NK-92 (cell line): Measurements from ENCODE around the gene EPB41L2.

Source experiments
- DNase-seq: peaks from one replicate; lab custom pipeline; 2025; ENCODE audit not compliant: unreplicated experiment; lab: John Stamatoyannopoulos, UW

EPB41L2 gene

GRCh38 chr6:130846501-130846900 is 216.5 kb downstream of the EPB41L2 start:
- DNase-seq: no peak

GRCh38 chr6:130843575-130844320 is 219.3 kb downstream of the EPB41L2 start:
- DNase-seq: no peak

GRCh38 chr6:130841128-130841728 is 221.8 kb downstream of the EPB41L2 start:
- DNase-seq: no peak

GRCh38 chr6:130840050-130840449 is 223.0 kb downstream of the EPB41L2 start:
- DNase-seq: no peak

GRCh38 chr6:130839379-130839778 is 223.7 kb downstream of the EPB41L2 start:
- DNase-seq: no peak

- no peak for DNase-seq
Measured at GRCh38 chr6:130838951-130839350, 224.1 kb downstream of the EPB41L2 start.

- DNase-seq: no peak
Measured at GRCh38 chr6:130838250-130838860, 224.7 kb downstream of the EPB41L2 start.

- no peak for DNase-seq
Measured at GRCh38 chr6:130837067-130837466, 226.0 kb downstream of the EPB41L2 start.

GRCh38 chr6:130836055-130836640 is 226.9 kb downstream of the EPB41L2 start:
- DNase-seq: no peak

GRCh38 chr6:130834482-130835251 is 228.4 kb downstream of the EPB41L2 start:
- no peak for DNase-seq

- no peak for DNase-seq
Measured at GRCh38 chr6:130833569-130833968, 229.5 kb downstream of the EPB41L2 start.

- no peak for DNase-seq
Measured at GRCh38 chr6:130831607-130832006, 231.4 kb downstream of the EPB41L2 start.

- no peak for DNase-seq
Measured at GRCh38 chr6:130829333-130829910, 233.6 kb downstream of the EPB41L2 start.

- no peak for DNase-seq
Measured at GRCh38 chr6:130827247-130828149, 235.5 kb downstream of the EPB41L2 start, which contains the start of gene SMLR1. Gene SMLR1, plus strand, starts transcription at chr6:130827406. Its CDS starts 8 bp downstream, at chr6:130827414.

GRCh38 chr6:130826442-130827246 is 236.4 kb downstream of the EPB41L2 start:
- DNase-seq: no peak

- DNase-seq: no peak
Measured at GRCh38 chr6:130825772-130826441, 237.1 kb downstream of the EPB41L2 start.

GRCh38 chr6:130824978-130825694 is 237.9 kb downstream of the EPB41L2 start:
- no peak for DNase-seq

- no peak for DNase-seq
Measured at GRCh38 chr6:130822736-130823135, 240.3 kb downstream of the EPB41L2 start.
